Lung (tissue), 12 donors: ENCODE measurements around the gene PTPRG. TPM values are rescaled to one million over a fixed set of nuclear protein-coding genes. Genes with fewer than 3 reads are reported as not detected.
A peak's percentile ranks its signal among the peaks of the same experiment; 100 is the strongest.

ENCODE experiments used
- ATAC-seq: fragments of 200-7000 bp; cut with Tn5 transposase; one replicate; pipeline ENCODE4 v1.9.1; 2020; ENCODE audit warnings: moderate number of reproducible peaks; ENCODE audit not compliant: insufficient read depth, low FRiP score
- DNase-seq, 3 donors: peaks; one replicate each; pipeline ENCODE4 v3.0.0-alpha.2; 2013 to 2017
- H3K27ac ChIP-seq, 2 donors: one replicate each; pipeline ENCODE4 v1.5.1; 2013; ENCODE audit warnings: mild to moderate bottlenecking in 2 of 2, moderate library complexity in 2 of 2, control low read depth in 1 of 2, inconsistent platforms in 1 of 2, low read depth in 1 of 2, low read length in 1 of 2
- H3K27me3 ChIP-seq, 3 donors: one replicate each; pipeline ENCODE4 v1.5.1; 2013; ENCODE audit warnings: low read length in 2 of 3; ENCODE audit not compliant: control insufficient read depth in 3 of 3, insufficient read depth in 3 of 3
- H3K36me3 ChIP-seq, 4 donors: one replicate each; pipeline ENCODE4 v1.5.1; 2013; ENCODE audit warnings: low read length in 4 of 4, mild to moderate bottlenecking in 1 of 4, moderate library complexity in 1 of 4; ENCODE audit not compliant: control insufficient read depth in 4 of 4, insufficient read depth in 4 of 4
- H3K4me1 ChIP-seq, 5 donors: one replicate each; pipeline ENCODE4 v1.5.1; 2013; ENCODE audit warnings: low read length in 5 of 5, mild to moderate bottlenecking in 2 of 5, moderate library complexity in 1 of 5; ENCODE audit not compliant: control insufficient read depth in 5 of 5, insufficient read depth in 5 of 5
- H3K4me3 ChIP-seq: one replicate; pipeline ENCODE4 v1.5.1; 2013; ENCODE audit warnings: mild to moderate bottlenecking, control low read depth, moderate library complexity
- H3K9ac ChIP-seq, 2 donors: one replicate each; pipeline ENCODE4 v1.5.1; 2013; ENCODE audit warnings: low read length in 2 of 2, control low read depth in 1 of 2; ENCODE audit not compliant: insufficient read depth in 1 of 2
- H3K9me3 ChIP-seq, 4 donors: one replicate each; pipeline ENCODE4 v1.5.1; 2013; ENCODE audit warnings: low read length in 3 of 4, mild to moderate bottlenecking in 1 of 4, moderate library complexity in 1 of 4; ENCODE audit not compliant: control insufficient read depth in 4 of 4, insufficient read depth in 3 of 4
- CTCF ChIP-seq: IDR thresholded peaks from 2 replicates; pipeline ENCODE4 v1.5.1; 2012; ENCODE audit warnings: mild to moderate bottlenecking; ENCODE audit errors: control extremely low read depth, extremely low read depth
- WGBS, 2 donors: extraction: QIAGEN DNeasy Blood & Tissue Kit; methylation state at CpG; one replicate each; pipeline ENCODE4 v1.1.7; 2013; 5-methylcytosine and 5-hydroxymethylcytosine counted together
- polyA plus RNA-seq, 2 donors: library from polyadenylated mRNA; stranded (reverse); fragments of 200-250 nt; gene quantifications; one replicate each; pipeline ENCODE4 v1.2.1, GENCODE V29; 2013
- total RNA-seq, 2 donors: library from RNA; depleted of rRNA in 1 of 2; stranded (reverse); fragments of >200 nt in 1 of 2; gene quantifications; one replicate each; pipeline ENCODE4 v1.2.1, GENCODE V29; 2014 to 2021
- donor health status: control.
- donor health status: control.
- donor health status: Bipolar disorder and iron deficiency.
- donor health status: healthy.
- donor health status: DM: yes; HTN: yes; CAD: no.

Gene PTPRG
- total and polyA plus RNA-seq, 4 donors, result 8.5 to 131 (median 75.9) TPM

GRCh38 chr3:61947456-61947855, 386.1 kb downstream of the PTPRG start:
- ATAC-seq, result no peak
- 64% methylated on average over 4 of the region's 4 CpGs for WGBS, 2 donors
- H3K27ac ChIP-seq, result no peak overlapping the region
- H3K36me3 ChIP-seq, result no peaks in the 10 kb centered on the region
- TF ChIP-seq CTCF, result no peak
- H3K27me3 ChIP-seq, result no peaks in the 10 kb centered on the region
- no peak overlapping the region for H3K9ac ChIP-seq
- no peak for DNase-seq
- no peaks in the 10 kb centered on the region for H3K9me3 ChIP-seq
- peaks cover 0 to 13% (median 4%) of the 10 kb centered on the region in 5 donors for H3K4me1 ChIP-seq
- no peak overlapping the region for H3K4me3 ChIP-seq

GRCh38 chr3:61948699-61949305, 387.4 kb downstream of the PTPRG start:
- TF ChIP-seq CTCF, result no peak
- no peak for DNase-seq
- H3K9ac ChIP-seq, result no peak overlapping the region
- H3K27me3 ChIP-seq, result no peaks in the 10 kb centered on the region
- H3K27ac ChIP-seq, result no peak overlapping the region
- no peaks in the 10 kb centered on the region for H3K36me3 ChIP-seq
- no peaks in the 10 kb centered on the region for H3K9me3 ChIP-seq
- 84 to 88% methylated on average over 5 of the region's 5 CpGs for WGBS, 2 donors
- H3K4me3 ChIP-seq, result no peak overlapping the region
- no peak for ATAC-seq
- peaks cover 0 to 21% (median 4%) of the 10 kb centered on the region in 5 donors for H3K4me1 ChIP-seq

DNA sequence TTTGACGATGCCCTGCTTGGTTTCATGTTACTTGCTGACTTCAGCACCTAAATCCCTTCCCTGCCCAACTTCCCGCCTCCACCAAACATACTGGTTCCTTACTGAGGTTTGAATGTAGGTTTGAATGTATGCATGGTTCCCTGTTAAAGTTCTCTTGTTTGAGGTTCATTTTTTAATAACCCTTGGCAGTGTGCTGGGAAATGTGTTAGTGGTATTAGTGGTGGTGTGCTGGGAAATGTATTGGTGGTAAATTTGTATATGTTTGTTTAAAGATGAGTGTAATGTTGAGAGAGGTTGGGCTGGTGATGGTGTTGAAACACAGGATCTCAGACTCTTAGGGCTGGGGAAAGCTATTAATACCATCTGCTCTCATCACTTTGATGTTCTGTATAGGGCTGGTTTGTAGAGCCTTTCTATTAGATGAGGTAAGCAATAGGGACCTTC, 392.7 kb downstream of the PTPRG start:
- ATAC-seq, result peak; percentile 29
- Histone ChIP-seq H3K9me3 (no peaks in the 10 kb centered on the region), H3K36me3 (no peaks in the 10 kb centered on the region), H3K27ac (no peak overlapping the region), H3K4me3 (no peak overlapping the region), H3K9ac (no peak overlapping the region), H3K27me3 (no peaks in the 10 kb centered on the region), H3K4me1 (peaks cover 0 to 18% (median 4%) of the 10 kb centered on the region in 5 donors)
- no peak for TF ChIP-seq CTCF
- DNase-seq, result no peak
- 84 to 88% methylated on average over 2 of the region's 2 CpGs for WGBS, 2 donors

GRCh38 chr3:61955483-61955882, 394.1 kb downstream of the PTPRG start:
- WGBS, 2 donors, result 66 to 82% methylated on average over 2 of the region's 2 CpGs
- Histone ChIP-seq H3K27ac (no peak overlapping the region), H3K4me1 (peaks cover 0 to 20% (median 4%) of the 10 kb centered on the region in 5 donors), H3K9me3 (no peaks in the 10 kb centered on the region), H3K36me3 (no peaks in the 10 kb centered on the region), H3K27me3 (no peaks in the 10 kb centered on the region), H3K9ac (no peak overlapping the region), H3K4me3 (no peak overlapping the region)
- ATAC-seq, result no peak
- TF ChIP-seq CTCF, result no peak
- DNase-seq, result no peak
